Renal pelvis (tissue), 12 donors: ENCODE data around the gene NOP14. TPM values are rescaled to one million over a fixed set of nuclear protein-coding genes. Genes with fewer than 3 reads are reported as not detected.
"Not testable (repeated sequence)": the region's sequence is repeated elsewhere in the genome, so short reads cannot be mapped to it uniquely, and the experiment has no call there.

ENCODE experiments used
- DNase-seq: peaks from one replicate; pipeline ENCODE4 v3.0.0-alpha.2; 2013
- long read RNA-seq, 16 experiments: transcript quantifications; one replicate each; lab custom pipeline, GENCODE V29; 2026
- polyA plus RNA-seq, 3 donors: library from polyadenylated mRNA; unstranded; fragments of 120-200 nt; gene quantifications; one replicate each; pipeline ENCODE4 v1.2.1, GENCODE V29; 2013; ENCODE audit not compliant: insufficient read length in 3 of 3

NOP14 gene
- 10 to 100 TPM; 29.7 to 32.9 (median 32.6) TPM for polyA plus RNA-seq
- long read RNA-seq, donor 1, partial matches to known transcripts: 0 of 2 reads
- long read RNA-seq, donor 1, other reads (novel, unspliced or antisense): 0 of 2 reads
- long read RNA-seq, donor 2, partial matches to known transcripts: 0 of 2 reads
- long read RNA-seq, donor 2, other reads (novel, unspliced or antisense): 0 of 2 reads
- long read RNA-seq, donor 3, partial matches to known transcripts: 0 of 2 reads
- long read RNA-seq, donor 3, other reads (novel, unspliced or antisense): 0 of 2 reads
- long read RNA-seq, donor 4: 0 reads
- long read RNA-seq, donor 5, partial matches to known transcripts: 0 of 1 reads
- long read RNA-seq, donor 5, other reads (novel, unspliced or antisense): 0 of 1 reads
- long read RNA-seq, donor 6, partial matches to known transcripts: 0 of 2 reads
- long read RNA-seq, donor 6, other reads (novel, unspliced or antisense): 0 of 2 reads
- long read RNA-seq, donor 7, partial matches to known transcripts: 0 of 1 reads
- long read RNA-seq, donor 7, other reads (novel, unspliced or antisense): 0 of 1 reads
- long read RNA-seq, donor 8: 0 reads
- long read RNA-seq, donor 9, partial matches to known transcripts: 0 of 2 reads
- long read RNA-seq, donor 9, other reads (novel, unspliced or antisense): 0 of 2 reads
- long read RNA-seq, donor 10, partial matches to known transcripts: 0 of 3 reads
- long read RNA-seq, donor 10, other reads (novel, unspliced or antisense): 0 of 3 reads
- long read RNA-seq, donor 11: 0 reads
- long read RNA-seq, donor 12, partial matches to known transcripts: 0 of 3 reads
- long read RNA-seq, donor 12, other reads (novel, unspliced or antisense): 0 of 3 reads
- long read RNA-seq, donor 13: 0 reads
- long read RNA-seq, donor 14: 0 reads
- long read RNA-seq, donor 15, partial matches to known transcripts: 0 of 4 reads
- long read RNA-seq, donor 15, other reads (novel, unspliced or antisense): 0 of 4 reads
- long read RNA-seq, donor 16, partial matches to known transcripts: 0 of 2 reads
- long read RNA-seq, donor 16, other reads (novel, unspliced or antisense): 0 of 2 reads

- DNase-seq: peak; percentile 97
Measured at GRCh38 chr4:2963175-2963965, at the start of gene NOP14, which contains the start of gene GRK4. NOP14 (minus strand) TSS chr4:2963406; CDS start chr4:2963319, 87 bp downstream. GRK4 (plus strand) TSS chr4:2963571; CDS start chr4:2964071, 500 bp downstream.

GRCh38 chr4:3011456-3012220, 48.4 kb upstream of the NOP14 start:
- DNase-seq: no peak

GRCh38 chr4:3010998-3011397, 47.8 kb upstream of the NOP14 start:
- DNase-seq: no peak

GRCh38 chr4:3010577-3010976, 47.4 kb upstream of the NOP14 start:
- DNase-seq: no peak

- DNase-seq: no peak
Measured at GRCh38 chr4:3009422-3009821, 46.2 kb upstream of the NOP14 start.

GRCh38 chr4:3007724-3008123, 44.5 kb upstream of the NOP14 start:
- no peak for DNase-seq

- no peak for DNase-seq
Measured at GRCh38 chr4:2996415-2996814, 33.2 kb upstream of the NOP14 start.

- no peak for DNase-seq
Measured at GRCh38 chr4:2995546-2996265, 32.5 kb upstream of the NOP14 start.

- no peak for DNase-seq
Measured at GRCh38 chr4:2994917-2995316, 31.7 kb upstream of the NOP14 start.

GRCh38 chr4:2991243-2991642, 28.0 kb upstream of the NOP14 start:
- DNase-seq: no peak

- not testable (repeated sequence) for DNase-seq
Measured at GRCh38 chr4:2983715-2984114, 20.5 kb upstream of the NOP14 start.

- no peak for DNase-seq
Measured at GRCh38 chr4:2982012-2982411, 18.8 kb upstream of the NOP14 start.

GRCh38 chr4:2981256-2981819, 18.1 kb upstream of the NOP14 start:
- no peak for DNase-seq

- no peak for DNase-seq
Measured at GRCh38 chr4:2977211-2978088, 14.2 kb upstream of the NOP14 start.

- no peak for DNase-seq
Measured at GRCh38 chr4:2971275-2971674, 8.1 kb upstream of the NOP14 start.

GRCh38 chr4:2968381-2968780, 5.2 kb upstream of the NOP14 start:
- peak; percentile 5 for DNase-seq

- DNase-seq: no peak
Measured at GRCh38 chr4:2965262-2965661, 2.1 kb upstream of the NOP14 start.

- no peak for DNase-seq
Measured at GRCh38 chr4:2964706-2965258, 1.6 kb upstream of the NOP14 start.
